Measurements from ENCODE around the gene RASGRP4. TPM values are rescaled to one million over a fixed set of nuclear protein-coding genes. Genes with fewer than 3 reads are reported as not detected.

The RASGRP4 gene
- total and polyA plus RNA-seq, 8 donors, result 0.20 to 1.3 (median 0.47) TPM

- Histone ChIP-seq H3K4me3 (peak overlapping the region; percentile 34 to 76 (median 52)), H3K9me3 (no peaks in the 10 kb centered on the region), H3K27me3 (peaks cover 0 to 12% (median 0%) of the 10 kb centered on the region in 4 donors), H3K36me3 (no peaks in the 10 kb centered on the region), H3K4me1 (peaks cover 0 to 2% (median 0%) of the 10 kb centered on the region in 3 donors), H3K27ac (no peak overlapping the region)
- TF ChIP-seq CTCF (IDR thresholded peaks at IDR 0.05), result no peak
- FAIRE-seq (no peak), ATAC-seq (peak in 3 of 4 donors; percentile 2 to 7 (median 4)), DNase-seq (no peak)
- WGBS, 2 donors, result 19 to 24% methylated on average over 19 to 23 of the region's 23 CpGs
- intact Hi-C loops (cut with DNase I), result no loop called here
Observed at GRCh38 chr19:38360839-38361631, 65.0 kb downstream of the RASGRP4 start.

DNA sequence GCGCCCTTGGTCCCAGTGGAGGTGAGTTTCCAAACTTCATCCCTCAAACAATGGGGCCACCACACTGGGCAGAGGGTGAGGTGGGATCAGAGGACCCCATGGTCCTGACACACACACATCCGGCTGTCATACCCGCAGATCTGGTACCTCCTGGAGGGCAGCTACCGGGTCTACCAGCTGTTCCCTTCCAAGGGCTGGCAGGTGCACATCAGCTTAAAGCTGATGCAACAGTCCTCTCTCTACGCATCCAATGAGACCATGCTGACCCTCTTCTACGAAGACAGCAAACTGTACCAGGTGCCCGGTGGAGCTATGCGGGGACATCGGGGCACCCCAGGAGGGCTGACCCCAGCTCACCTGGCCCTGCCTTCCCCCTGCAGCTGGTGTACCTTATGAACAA is 65.7 kb downstream of the RASGRP4 start:
- WGBS, 2 donors, result 65 to 69% methylated on average over 9 of the region's 9 CpGs
- H3K4me3 ChIP-seq, result no peak overlapping the region
- intact Hi-C loops (cut with DNase I), result no loop called here
- no peak for FAIRE-seq
- no peaks in the 10 kb centered on the region for H3K9me3 ChIP-seq
- H3K36me3 ChIP-seq, result no peaks in the 10 kb centered on the region
- peaks cover 0 to 2% (median 0%) of the 10 kb centered on the region in 3 donors for H3K4me1 ChIP-seq
- no peak for TF ChIP-seq CTCF (IDR thresholded peaks at IDR 0.05)
- no peak for ATAC-seq
- peaks cover 0 to 12% (median 0%) of the 10 kb centered on the region in 4 donors for H3K27me3 ChIP-seq
- DNase-seq, result no peak
- H3K27ac ChIP-seq, result no peak overlapping the region

DNA sequence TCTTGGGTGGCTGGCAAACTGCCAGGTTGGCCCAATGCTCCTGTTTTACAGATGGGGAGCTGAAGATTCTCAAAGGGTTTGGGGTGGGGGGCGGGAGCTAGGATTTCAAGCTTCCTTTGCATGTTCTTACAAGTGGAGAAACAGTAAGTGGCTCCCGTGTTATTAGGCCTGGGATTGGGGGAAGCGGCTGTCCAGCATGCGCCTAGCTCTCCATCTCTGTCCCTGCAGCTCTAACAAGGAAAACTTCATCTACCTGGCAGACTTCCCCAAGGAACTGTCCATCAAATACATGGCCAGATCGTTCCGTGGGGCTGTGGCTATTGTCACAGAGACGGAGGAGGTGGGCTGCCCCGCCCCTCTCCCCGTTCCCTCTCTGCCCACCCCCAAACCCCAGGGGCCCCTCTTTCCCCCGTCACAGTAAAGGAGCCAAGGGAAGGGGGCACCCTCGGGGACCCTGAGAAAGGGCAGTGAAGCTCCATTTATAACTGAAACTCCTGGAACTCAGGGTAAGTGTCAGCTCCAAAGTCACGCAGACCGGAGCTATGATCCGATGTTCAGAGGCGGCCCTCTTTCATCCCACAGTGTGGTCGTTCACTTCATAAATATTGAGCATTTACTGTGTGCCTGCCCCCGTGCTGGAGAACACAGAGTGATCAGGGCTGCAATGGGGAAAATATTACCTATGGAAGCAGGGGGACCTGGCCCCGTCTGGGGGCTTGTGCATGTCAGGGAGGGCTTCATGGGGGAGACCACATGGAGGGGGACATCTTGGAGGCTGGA is 66.6 kb downstream of the RASGRP4 start:
- FAIRE-seq (no peak), DNase-seq (peak in 1 of 6 donors; percentile 20), ATAC-seq (no peak)
- Histone ChIP-seq H3K9me3 (no peaks in the 10 kb centered on the region), H3K36me3 (no peaks in the 10 kb centered on the region), H3K27ac (no peak overlapping the region), H3K4me1 (peaks cover 0 to 2% (median 0%) of the 10 kb centered on the region in 3 donors), H3K4me3 (no peak overlapping the region), H3K27me3 (peaks cover 0 to 12% (median 0%) of the 10 kb centered on the region in 4 donors)
- WGBS, 2 donors, result 35 to 45% methylated on average over 15 to 18 of the region's 18 CpGs
- TF ChIP-seq CTCF (IDR thresholded peaks at IDR 0.05), result no peak
- intact Hi-C loops (cut with DNase I), result no loop called here

Other genes starting within 250 kb of the RASGRP4 start
- under 1 TPM in 1 of 6 donors, not detected in 5; 0.37 TPM for gene DPF1, start 202.0 kb downstream of the RASGRP4 start, total RNA-seq
- gene DPF1, start 202.0 kb downstream of the RASGRP4 start, polyA plus RNA-seq, result under 1 TPM; 0.19 to 0.26 TPM
- 10 to 100 TPM in 1 of 6 donors, 1 to 10 TPM in 5; 6.9 to 15.2 (median 8.1) TPM for gene PPP1R14A, start 169.8 kb downstream of the RASGRP4 start, total RNA-seq
- gene PPP1R14A, start 169.8 kb downstream of the RASGRP4 start, polyA plus RNA-seq, result 10 to 100 TPM; 31.4 to 42.8 TPM
- gene SPINT2, start 161.6 kb downstream of the RASGRP4 start, total RNA-seq, result 100 to 1,000 TPM; 121 to 239 (median 152) TPM
- 100 to 1,000 TPM; 178 to 337 TPM for gene SPINT2, start 161.6 kb downstream of the RASGRP4 start, polyA plus RNA-seq
- gene C19orf33, start 122.0 kb downstream of the RASGRP4 start, total RNA-seq, result 1 to 10 TPM in 5 of 6 donors, under 1 TPM in 1; 0.59 to 6.7 (median 3.0) TPM
- gene C19orf33, start 122.0 kb downstream of the RASGRP4 start, polyA plus RNA-seq, result 10 to 100 TPM; 13.1 to 19.4 TPM
- 10 to 100 TPM in 3 of 6 donors, 1 to 10 TPM in 3; 6.9 to 18.2 (median 11.3) TPM for gene YIF1B, start 110.3 kb downstream of the RASGRP4 start, total RNA-seq
- 10 to 100 TPM; 30.9 to 32.3 TPM for gene YIF1B, start 110.3 kb downstream of the RASGRP4 start, polyA plus RNA-seq
- gene KCNK6, start 106.4 kb downstream of the RASGRP4 start, total RNA-seq, result 1 to 10 TPM; 5.0 to 8.7 (median 6.5) TPM
- gene KCNK6, start 106.4 kb downstream of the RASGRP4 start, polyA plus RNA-seq, result 1 to 10 TPM; 3.9 to 9.5 TPM
- 1 to 10 TPM; 1.0 to 4.7 (median 2.8) TPM for gene CATSPERG, start 90.4 kb downstream of the RASGRP4 start, total RNA-seq
- gene CATSPERG, start 90.4 kb downstream of the RASGRP4 start, polyA plus RNA-seq, result 1 to 10 TPM; 3.1 to 6.9 TPM
- 10 to 100 TPM; 45.0 to 71.3 (median 58.7) TPM for gene PSMD8, start 51.6 kb downstream of the RASGRP4 start, total RNA-seq
- 10 to 100 TPM; 25.3 to 76.0 TPM for gene PSMD8, start 51.6 kb downstream of the RASGRP4 start, polyA plus RNA-seq
- gene GGN, start 38.2 kb downstream of the RASGRP4 start, total RNA-seq, result under 1 TPM in 4 of 6 donors, not detected in 2; 0.23 to 0.44 (median 0.26) TPM
- 1 to 10 TPM in 1 of 2 donors, under 1 TPM in 1; 0.30 to 2.2 TPM for gene GGN, start 38.2 kb downstream of the RASGRP4 start, polyA plus RNA-seq
- gene SPRED3, start 37.5 kb downstream of the RASGRP4 start, total RNA-seq, result 1 to 10 TPM in 3 of 6 donors, under 1 TPM in 3; 0.37 to 3.1 (median 0.96) TPM
- gene SPRED3, start 37.5 kb downstream of the RASGRP4 start, polyA plus RNA-seq, result 1 to 10 TPM in 1 of 2 donors, under 1 TPM in 1; 0.80 to 5.2 TPM
- gene FAM98C, start 23.1 kb downstream of the RASGRP4 start, total RNA-seq, result 10 to 100 TPM; 11.3 to 18.9 (median 15.5) TPM
- 10 to 100 TPM; 20.6 to 26.7 TPM for gene FAM98C, start 23.1 kb downstream of the RASGRP4 start, polyA plus RNA-seq
- gene RYR1, start 7.5 kb upstream of the RASGRP4 start, total RNA-seq, result 1 to 10 TPM in 1 of 6 donors, under 1 TPM in 5; 0.19 to 1.0 (median 0.37) TPM
- 1 to 10 TPM in 1 of 2 donors, under 1 TPM in 1; 0.68 to 1.4 TPM for gene RYR1, start 7.5 kb upstream of the RASGRP4 start, polyA plus RNA-seq
- gene MAP4K1, start 191.7 kb upstream of the RASGRP4 start, total RNA-seq, result 1 to 10 TPM in 5 of 6 donors, under 1 TPM in 1; 0.79 to 3.8 (median 2.6) TPM
- 10 to 100 TPM in 1 of 2 donors, 1 to 10 TPM in 1; 2.6 to 43.4 TPM for gene MAP4K1, start 191.7 kb upstream of the RASGRP4 start, polyA plus RNA-seq
- gene EIF3K, start 193.0 kb upstream of the RASGRP4 start, total RNA-seq, result 100 to 1,000 TPM in 5 of 6 donors, 10 to 100 TPM in 1; 93.5 to 140 (median 131) TPM
- gene EIF3K, start 193.0 kb upstream of the RASGRP4 start, polyA plus RNA-seq, result 100 to 1,000 TPM; 107 to 162 TPM
- 100 to 1,000 TPM; 137 to 284 (median 189) TPM for gene ACTN4, start 221.4 kb upstream of the RASGRP4 start, total RNA-seq
- 100 to 1,000 TPM in 1 of 2 donors, 10 to 100 TPM in 1; 98.2 to 195 TPM for gene ACTN4, start 221.4 kb upstream of the RASGRP4 start, polyA plus RNA-seq

Data from pancreas (tissue), 10 donors.